HFF-Myc (cell line): ENCODE data around the gene FERMT2.
"Not testable (repeated sequence)": the region's sequence is repeated elsewhere in the genome, so short reads cannot be mapped to it uniquely, and the experiment has no call there.

ENCODE experiments used
- DNase-seq: peaks from one replicate; pipeline ENCODE4 v3.0.0-alpha.2; 2011; ENCODE audit warnings: low read depth; ENCODE audit errors: extremely low read depth
- H3K4me3 ChIP-seq: replicated peaks from 2 replicates; pipeline ENCODE4 v1.5.1; 2011; ENCODE audit warnings: low read depth, mild to moderate bottlenecking, control low read depth, low read length
- TF ChIP-seq, protein P1 (sequence below): IDR thresholded peaks from 2 replicates; pipeline ENCODE4 v1.5.1; 2012; ENCODE audit warnings: mild to moderate bottlenecking, low read depth, low read length, control low read depth; ENCODE audit errors: missing control alignments

Gene FERMT2

DNA sequence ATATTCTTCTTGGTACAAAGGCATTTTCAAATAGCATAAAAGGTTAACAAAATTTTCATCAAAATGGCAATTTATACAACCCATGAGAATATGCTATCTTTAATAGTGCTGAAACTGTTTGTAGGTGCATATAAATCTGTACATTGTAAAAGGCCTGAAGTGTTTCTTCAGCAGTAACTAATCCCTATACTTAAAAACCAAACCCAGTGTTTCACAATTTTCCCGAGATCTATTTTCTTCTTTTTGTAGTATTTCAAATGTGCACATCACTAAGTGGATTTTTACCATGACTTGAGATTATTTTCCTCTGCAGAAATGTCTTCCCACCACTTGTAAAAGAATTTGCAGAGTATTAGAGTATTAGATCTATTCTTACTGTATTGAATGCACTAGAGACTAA, 76.5 kb downstream of the FERMT2 start:
- no peak overlapping the region for H3K4me3 ChIP-seq
- TF ChIP-seq, protein P1, sequence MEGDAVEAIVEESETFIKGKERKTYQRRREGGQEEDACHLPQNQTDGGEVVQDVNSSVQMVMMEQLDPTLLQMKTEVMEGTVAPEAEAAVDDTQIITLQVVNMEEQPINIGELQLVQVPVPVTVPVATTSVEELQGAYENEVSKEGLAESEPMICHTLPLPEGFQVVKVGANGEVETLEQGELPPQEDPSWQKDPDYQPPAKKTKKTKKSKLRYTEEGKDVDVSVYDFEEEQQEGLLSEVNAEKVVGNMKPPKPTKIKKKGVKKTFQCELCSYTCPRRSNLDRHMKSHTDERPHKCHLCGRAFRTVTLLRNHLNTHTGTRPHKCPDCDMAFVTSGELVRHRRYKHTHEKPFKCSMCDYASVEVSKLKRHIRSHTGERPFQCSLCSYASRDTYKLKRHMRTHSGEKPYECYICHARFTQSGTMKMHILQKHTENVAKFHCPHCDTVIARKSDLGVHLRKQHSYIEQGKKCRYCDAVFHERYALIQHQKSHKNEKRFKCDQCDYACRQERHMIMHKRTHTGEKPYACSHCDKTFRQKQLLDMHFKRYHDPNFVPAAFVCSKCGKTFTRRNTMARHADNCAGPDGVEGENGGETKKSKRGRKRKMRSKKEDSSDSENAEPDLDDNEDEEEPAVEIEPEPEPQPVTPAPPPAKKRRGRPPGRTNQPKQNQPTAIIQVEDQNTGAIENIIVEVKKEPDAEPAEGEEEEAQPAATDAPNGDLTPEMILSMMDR, result no peak
- DNase-seq, result no peak

DNA sequence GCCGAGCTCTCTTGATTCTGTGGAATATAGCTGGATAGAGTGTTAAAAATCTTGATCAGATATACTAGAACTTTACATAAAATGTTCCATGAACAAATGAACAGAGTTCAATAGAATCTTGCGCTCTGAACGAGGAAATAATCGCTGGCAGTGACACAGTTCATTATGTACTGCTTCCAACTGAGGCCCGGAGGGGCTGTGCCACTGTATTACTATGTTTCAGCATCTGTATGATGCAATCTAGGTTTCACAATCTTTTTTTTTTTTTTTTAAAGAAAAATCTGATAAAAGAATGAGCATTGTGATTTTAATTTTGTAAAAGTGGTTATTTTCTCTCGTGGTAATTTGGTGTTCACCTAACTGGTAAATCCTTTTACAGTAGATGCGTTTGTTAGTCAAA, 77.2 kb downstream of the FERMT2 start:
- TF ChIP-seq, protein P1, result no peak
- DNase-seq, result no peak
- H3K4me3 ChIP-seq, result no peak overlapping the region

DNA sequence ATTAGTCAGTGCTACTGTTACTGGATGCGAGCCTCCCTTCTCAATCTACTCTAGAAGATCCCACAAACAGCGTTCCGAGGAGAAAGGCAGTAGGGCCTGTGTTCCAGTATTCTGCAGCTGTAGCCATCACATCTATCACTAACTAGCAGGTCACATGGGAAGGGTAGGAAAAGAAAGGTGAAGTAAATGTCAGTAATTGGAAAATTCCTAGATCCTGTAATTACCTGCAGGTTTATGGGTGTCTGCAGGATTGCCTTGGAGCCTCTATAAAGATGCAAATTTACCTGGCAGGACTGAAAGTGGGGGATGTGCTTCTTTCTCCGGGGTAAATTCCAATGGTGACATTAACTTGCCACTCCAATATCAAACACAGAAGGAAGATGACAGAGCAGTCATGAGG, 77.8 kb downstream of the FERMT2 start:
- H3K4me3 ChIP-seq, result no peak overlapping the region
- DNase-seq, result no peak
- TF ChIP-seq, protein P1, result no peak

DNA sequence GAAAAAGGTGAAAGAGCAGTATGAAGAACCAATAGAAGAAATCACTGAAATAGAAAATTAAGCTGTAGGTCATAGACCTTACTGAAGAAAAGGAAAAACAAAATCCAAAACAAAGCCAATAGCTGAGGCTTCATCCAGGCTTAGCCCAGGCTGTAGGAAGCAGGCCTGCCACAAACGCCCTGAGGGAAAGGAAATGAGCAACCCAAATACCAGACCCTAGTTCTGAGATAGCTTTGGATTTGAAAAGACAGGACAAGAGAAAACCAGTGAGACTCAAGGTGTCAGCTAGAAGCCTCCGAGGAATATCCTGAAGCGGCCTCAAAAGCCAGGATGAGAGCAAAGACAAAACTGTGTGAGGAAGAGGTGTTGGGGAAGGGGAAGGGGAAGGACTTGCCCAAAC, 79.2 kb downstream of the FERMT2 start:
- TF ChIP-seq, protein P1, result no peak
- H3K4me3 ChIP-seq, result no peak overlapping the region
- DNase-seq, result no peak

DNA sequence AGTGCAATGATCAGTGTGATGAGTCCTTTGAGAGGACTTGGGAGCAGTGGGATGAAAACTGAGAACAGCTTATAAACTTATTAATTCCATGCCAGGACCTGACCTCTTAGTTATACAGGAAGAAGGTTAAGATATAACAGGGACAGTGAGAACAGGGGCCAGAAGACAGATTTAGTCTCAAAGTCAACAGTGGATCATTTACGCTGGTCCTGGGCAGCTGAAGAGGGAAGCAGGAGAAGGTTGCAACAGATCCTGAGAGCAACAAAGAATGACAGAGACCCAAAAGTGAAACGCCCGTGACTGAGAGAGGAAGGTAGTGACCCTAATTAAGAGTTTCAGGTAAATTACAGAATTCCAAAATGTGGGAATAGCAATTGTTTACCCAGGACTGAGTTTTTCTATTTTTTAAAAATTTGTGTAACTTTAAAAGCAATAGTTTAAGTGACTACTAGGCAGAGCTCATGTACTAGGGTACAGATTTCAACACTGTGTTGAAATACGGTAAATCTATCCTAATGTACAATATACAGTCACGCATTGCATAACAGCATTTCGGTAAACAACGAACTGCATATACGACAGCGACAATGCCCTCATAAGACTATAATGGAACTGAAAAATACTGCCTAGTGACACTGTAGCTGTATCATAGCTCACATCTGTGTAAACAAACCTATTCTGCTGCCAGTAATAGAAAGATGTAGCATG, 81.8 kb downstream of the FERMT2 start:
- DNase-seq, result no peak
- H3K4me3 ChIP-seq, result no peak overlapping the region
- TF ChIP-seq, protein P1, result no peak

DNA sequence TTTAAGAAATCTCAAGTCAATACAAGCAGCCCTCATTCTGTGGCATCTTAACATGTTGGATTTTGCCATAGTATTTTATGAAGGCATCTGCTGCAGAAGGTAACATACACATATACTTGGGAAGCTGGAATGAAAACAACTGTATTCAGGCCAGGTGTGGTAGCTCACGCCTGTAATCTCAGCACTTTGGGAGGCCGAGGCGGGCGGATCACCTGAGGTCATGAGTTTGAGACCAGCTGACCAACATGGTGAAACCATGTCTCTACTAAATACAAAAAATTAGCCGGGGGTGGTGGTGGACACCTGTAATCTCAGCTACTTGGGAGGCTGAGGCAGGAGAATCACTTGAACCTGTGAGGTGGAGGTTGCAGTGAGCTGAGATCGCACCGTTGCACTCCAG, 86.0 kb downstream of the FERMT2 start:
- not testable (repeated sequence) for H3K4me3 ChIP-seq, DNase-seq

DNA sequence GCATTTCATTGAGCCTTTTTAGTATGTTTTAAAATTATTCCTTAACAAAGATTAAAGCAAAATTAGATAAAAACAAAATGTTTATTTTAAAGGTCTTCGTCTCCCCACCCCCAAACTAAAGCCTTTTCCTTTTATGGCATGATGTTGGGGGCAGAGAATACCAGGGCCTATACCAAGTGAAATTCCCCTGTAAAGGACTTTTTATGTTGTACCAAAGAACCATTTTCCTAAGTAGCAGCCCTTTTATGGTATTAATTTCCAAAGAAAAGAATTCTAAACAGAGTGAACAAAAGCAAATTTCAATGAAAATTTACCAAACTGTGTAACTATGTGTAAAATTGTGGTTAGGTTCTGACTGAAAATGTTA, 87.5 kb downstream of the FERMT2 start:
- DNase-seq, result no peak
- H3K4me3 ChIP-seq, result no peak overlapping the region
- TF ChIP-seq, protein P1, result no peak
